ENCODE data around the gene C5orf63.
"Not testable (repeated sequence)": the region's sequence is repeated elsewhere in the genome, so short reads cannot be mapped to it uniquely, and the experiment has no call there.

C5orf63 gene

DNA sequence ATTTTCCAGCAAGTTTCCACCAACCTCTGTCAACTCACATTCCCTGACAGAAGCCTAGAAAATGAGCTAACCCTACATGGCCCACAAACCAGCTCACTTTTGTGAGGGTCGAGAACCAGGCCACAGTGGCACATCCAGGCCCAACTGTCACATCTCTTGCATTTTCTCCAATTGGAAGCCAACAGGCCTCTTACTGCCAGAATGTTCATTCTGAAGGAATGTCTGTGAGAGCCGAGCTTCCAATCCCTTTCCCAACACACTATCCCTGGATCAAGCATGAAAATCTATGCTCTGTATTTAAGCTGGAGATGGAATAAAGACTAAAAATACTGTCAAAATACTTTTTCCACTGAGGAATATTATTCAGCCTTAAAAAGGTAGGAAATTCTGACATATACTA lies 62.9 kb downstream of the C5orf63 start:
- in situ Hi-C loops (cut with MboI; ENCODE audit: low sequenced_read_pairs), result no loop called here

DNA sequence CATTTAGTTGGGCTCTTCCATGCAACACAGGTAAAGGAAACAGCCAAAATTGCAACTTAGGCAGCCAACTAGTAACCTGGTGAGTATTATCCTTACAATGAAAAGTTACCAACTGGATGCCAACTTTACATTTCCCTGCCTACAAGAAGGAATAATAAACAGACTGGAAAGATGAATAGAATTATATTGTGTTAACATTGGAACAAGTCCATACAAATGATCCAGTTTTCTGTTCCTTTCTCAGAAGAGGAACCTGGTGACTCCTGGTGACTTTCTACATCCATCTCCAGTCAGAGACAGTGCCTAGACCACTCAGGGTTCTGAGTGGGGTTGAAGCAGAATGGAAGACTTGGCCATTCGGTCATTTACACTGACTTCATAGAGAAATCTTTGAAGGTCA lies 63.5 kb downstream of the C5orf63 start:
- in situ Hi-C loops (cut with MboI; ENCODE audit: low sequenced_read_pairs), result no loop called here

DNA sequence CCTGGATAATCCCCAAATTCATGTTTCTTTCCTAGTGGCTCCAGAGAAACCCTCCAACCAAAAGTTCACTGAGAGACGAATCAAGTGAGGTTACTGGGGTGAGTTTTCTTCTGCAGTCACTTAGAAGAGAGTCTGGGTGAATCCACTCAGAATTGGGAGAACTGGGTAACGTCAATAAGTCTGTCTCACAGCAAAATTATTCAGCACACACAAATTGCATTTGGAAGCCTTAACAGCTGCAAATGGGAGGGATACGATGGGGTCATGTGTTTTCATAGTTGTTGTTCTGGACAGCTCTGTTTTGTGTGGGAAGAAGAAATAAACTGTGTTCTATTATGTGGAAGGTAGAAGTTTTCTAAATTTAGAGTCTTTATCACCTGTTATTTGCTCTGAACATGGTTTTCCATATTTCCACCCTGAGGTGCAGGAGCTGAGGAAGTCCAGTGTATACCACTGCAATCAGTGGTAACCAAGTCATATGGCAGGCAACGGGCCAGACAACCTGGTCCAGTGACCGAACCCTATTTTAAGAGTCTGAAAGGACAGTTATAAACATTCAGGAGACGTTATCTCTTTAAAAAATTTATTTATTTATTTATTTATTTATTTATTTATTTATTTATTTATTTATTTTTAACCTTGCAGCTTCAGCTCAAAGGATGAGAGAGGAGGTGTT lies 64.9 kb downstream of the C5orf63 start:
- in situ Hi-C loops (cut with MboI; ENCODE audit: low sequenced_read_pairs), result no loop called here

DNA sequence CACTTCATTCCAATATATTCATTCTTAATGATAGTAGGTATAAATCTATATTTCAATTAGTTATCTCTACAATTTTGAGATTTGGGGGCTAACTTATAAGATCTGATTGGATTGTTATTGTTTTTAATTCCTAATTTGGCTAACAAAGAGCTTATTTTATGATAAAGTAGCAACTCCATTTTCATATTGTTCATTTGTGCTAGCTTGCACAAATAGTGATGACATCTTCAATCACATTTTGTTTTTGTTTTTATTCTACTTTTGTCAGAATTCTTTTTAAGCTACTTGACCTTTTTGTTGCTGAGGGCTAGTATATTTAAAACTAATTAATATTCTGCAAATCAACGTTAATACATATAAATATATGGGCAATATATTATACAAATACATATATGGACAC lies 65.8 kb downstream of the C5orf63 start:
- in situ Hi-C loops (cut with MboI; ENCODE audit: low sequenced_read_pairs), result no loop called here

DNA sequence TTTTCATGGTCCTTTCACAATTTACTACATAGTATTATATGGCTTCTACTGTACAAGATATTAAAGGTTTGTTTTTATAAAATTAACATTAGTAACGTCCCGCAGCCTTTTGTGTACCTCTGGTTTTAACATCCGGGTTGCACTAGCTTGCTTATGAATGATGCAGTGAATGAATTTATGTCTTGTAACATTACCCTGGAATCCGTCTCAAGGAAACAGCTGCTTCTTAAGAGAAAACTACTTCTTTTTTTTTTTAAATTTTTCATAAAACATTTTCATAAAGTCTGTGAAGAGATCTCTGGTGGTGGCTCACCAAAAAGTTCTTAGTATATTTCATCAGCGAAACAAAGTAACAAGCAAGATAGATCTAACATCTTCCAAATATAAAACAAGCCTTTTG lies 66.6 kb downstream of the C5orf63 start:
- in situ Hi-C loops (cut with MboI; ENCODE audit: low sequenced_read_pairs), result no loop called here

DNA sequence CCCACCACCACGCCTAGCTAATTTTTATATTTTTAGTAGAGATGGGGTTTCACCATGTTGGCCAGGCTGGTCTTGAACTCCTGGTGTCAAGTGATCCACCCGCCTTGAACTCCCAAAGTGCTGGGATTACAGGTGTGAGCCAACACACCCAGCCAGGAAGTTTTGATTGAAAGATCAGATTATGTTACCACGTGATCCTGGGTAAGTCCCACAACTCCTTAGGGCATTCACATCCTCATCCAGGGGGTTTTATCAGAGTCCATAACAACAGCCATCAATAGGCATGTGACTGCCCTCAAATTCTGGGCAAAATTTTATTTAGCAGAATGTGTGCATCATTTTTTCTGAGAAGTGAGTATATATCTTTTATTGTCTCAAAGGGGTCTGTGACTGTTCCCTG lies 68.0 kb downstream of the C5orf63 start:
- in situ Hi-C loops (cut with MboI; ENCODE audit: low sequenced_read_pairs), result not testable (repeated sequence)

DNA sequence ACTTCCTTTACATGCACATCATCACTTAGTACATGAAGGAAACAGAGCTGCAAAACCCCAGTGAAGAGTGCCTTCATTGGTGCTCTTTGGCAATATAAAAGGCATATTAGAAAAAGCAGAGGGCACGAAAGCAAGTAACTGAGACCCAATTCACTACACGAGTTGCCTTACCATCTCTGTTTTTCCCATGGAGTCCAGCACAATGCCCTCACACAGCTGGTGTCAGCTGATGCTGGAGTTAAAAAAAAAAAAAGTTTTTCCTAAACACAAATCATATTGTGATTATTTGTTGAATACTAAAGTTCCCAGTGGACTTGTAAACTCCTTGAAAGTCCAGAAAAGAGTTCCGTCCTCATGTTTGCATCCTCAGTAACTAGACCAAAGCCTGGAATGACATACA lies 68.6 kb downstream of the C5orf63 start:
- in situ Hi-C loops (cut with MboI; ENCODE audit: low sequenced_read_pairs), result no loop called here

DNA sequence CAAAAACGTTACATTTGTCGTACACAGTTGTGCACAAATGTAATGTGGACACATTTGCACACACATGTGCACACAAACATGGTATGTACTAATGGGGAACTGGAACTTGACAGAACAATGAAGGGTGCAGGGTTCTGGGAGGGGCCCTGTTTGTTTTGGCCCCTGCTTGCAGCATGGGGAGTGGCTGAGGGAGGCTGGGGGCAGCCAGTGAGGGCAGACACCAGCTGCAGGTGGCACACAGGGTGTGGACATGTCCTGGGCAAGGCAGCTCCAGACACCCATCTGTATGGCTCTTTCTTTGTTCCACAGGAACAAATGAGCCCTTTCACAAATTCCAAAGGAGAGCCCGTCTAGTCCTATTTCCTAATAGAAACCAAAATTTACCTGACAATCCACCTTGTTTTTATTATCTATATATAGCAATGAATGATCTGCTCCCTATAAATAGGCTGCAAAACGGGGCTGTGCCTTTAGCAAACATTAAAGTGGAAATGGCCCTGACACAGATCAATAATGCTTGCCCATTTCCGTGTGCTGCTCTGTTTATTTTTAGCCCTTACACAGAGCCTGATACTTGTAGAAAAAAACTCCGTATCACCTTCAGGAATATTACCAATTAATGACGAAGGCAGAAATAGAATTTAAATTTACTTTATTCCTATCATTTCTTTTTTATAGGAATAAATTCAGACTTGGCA lies 69.4 kb downstream of the C5orf63 start:
- in situ Hi-C loops (cut with MboI; ENCODE audit: low sequenced_read_pairs), result no loop called here

DNA sequence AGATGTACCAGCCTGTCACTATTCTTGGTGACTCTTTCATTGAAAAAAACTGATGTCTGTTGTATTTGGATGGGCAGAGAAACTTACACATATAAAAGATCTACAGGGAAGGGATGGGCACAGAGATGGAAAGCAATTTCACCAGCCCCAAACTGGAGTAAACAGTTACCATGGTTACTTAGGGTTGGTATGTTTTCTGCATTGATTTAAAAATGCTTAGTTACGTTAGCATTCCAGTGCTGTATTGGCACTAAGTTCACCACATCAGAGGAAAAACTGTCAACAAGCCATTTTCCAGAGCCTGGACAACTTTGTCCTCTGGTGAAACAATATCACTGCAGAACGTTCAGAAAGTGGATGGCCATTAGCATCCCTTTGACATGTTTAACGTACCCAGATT lies 70.9 kb downstream of the C5orf63 start:
- in situ Hi-C loops (cut with MboI; ENCODE audit: low sequenced_read_pairs), result no loop called here

DNA sequence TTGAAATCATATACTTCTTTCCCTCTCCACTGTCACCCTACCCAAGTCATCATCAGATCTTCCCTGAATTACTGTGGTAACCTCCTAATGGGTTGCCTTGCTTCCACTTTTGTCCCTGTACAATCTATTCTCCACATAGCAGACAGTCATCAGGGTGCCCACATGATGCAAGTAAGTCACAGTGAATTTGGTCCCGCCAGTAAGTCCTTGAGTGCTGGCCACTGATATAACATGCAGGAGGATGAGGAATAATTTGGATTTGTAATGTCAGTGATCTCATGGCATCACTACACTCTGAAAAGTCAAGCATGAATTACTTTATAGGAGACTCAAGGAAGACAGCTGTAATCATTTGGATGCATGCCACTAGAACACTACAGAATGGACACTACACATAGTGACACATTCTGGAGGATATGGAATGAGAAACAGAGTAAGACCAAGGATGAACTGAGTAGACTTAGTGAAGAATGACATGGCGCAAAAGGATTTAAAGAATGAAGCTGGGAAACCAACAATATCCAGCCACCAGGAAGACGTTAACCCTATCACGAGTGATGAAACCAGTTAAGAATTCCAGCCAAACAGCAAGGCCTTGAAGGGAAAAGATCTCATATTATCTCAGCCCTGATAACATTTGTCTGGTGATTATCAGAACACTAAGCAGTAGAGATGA lies 71.5 kb downstream of the C5orf63 start:
- in situ Hi-C loops (cut with MboI; ENCODE audit: low sequenced_read_pairs), result no loop called here
